ENCODE results near the gene EFEMP2. TPM values are rescaled to one million over a fixed set of nuclear protein-coding genes. Genes with fewer than 3 reads are reported as not detected.

The EFEMP2 gene
- total RNA-seq, 3 donors from 2014 or later: 1.0 to 2.9 (median 2.0) TPM

DNA sequence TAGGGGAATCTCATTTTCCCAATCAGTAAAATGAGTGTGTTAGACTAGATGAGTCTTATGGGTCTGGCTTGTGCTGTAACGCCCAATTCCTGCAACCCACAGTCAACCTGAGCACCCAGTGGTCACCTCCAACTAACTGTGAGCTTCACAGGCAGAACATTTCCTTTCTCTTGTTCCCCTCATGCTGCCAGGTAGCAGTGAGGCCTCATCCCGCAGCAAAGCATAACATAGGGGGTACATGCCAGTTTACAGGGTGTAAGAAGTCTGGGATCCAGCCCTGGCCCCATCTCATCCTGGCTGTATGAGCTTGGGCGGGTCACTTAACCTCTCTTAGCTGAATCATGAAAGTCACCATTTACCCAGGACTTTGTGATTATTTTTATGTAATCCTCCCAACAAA lies 3.7 kb downstream of the EFEMP2 start:
- H3K4me1 Mint-ChIP-seq (ENCODE audit: low read depth): peaks cover 18% of the 10 kb centered on the region
- H3K36me3 Mint-ChIP-seq (ENCODE audit: insufficient read depth): peaks cover 8% of the 10 kb centered on the region
- DNase-seq (no peak), ATAC-seq (no peak)
- no peaks in the 10 kb centered on the region for H3K9me3 Mint-ChIP-seq
- H3K4me3 Mint-ChIP-seq: no peak overlapping the region
- H3K27me3 Mint-ChIP-seq (ENCODE audit: low read depth): no peaks in the 10 kb centered on the region

GRCh38 chr11:65868076-65868667 lies 4.4 kb downstream of the EFEMP2 start:
- ATAC-seq (peak; percentile 30 to 36), DNase-seq (no peak)
- Mint-ChIP-seq H3K27me3 (ENCODE audit: low read depth) (no peaks in the 10 kb centered on the region), H3K4me1 (ENCODE audit: low read depth) (peaks cover 19% of the 10 kb centered on the region), H3K4me3 (no peak overlapping the region), H3K9me3 (no peaks in the 10 kb centered on the region), H3K36me3 (ENCODE audit: insufficient read depth) (peaks cover 11% of the 10 kb centered on the region)

DNA sequence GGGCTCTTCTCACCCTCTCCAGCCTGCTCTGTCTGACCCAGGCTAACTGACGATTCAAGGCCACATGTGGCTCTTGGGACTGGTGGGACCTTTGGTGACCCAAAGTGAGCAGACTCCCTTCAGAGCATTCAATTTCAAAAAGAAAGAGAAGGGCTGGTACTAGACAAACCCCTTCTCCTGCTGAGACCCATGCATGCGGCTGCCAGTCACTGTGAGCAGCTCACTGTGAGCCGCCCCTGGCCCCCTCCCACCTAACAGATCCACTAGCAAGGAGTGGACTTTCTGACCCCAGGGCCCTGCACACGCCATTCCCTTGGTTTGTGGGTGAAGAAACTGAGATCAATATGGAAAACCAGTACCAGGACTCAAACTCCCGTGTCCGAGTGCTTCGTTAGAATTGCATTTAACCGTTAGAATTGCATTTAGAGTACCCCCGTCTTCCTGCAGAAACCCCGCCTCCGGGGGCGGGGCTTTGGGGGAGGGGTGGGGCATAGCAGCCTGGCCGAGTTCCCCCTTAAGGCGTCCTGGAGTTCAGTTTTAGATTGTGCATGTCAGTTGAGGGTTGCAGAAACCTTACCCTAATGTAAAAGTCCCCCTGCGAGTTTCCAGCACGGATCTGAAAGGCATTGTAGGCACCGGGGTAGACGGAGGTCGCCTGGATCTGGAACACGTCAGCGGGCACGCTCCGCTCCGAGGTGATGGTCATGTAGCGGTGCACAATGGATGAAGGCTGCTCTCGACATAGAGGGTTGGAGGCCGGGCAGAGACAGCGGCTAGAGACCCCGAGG lies 5.1 kb downstream of the EFEMP2 start:
- no peak overlapping the region for H3K4me3 Mint-ChIP-seq
- ATAC-seq: no peak
- no peaks in the 10 kb centered on the region for H3K9me3 Mint-ChIP-seq
- no peak for DNase-seq
- H3K4me1 Mint-ChIP-seq (ENCODE audit: low read depth): peaks cover 21% of the 10 kb centered on the region
- H3K36me3 Mint-ChIP-seq (ENCODE audit: insufficient read depth): peaks cover 15% of the 10 kb centered on the region
- no peaks in the 10 kb centered on the region for H3K27me3 Mint-ChIP-seq (ENCODE audit: low read depth)

DNA sequence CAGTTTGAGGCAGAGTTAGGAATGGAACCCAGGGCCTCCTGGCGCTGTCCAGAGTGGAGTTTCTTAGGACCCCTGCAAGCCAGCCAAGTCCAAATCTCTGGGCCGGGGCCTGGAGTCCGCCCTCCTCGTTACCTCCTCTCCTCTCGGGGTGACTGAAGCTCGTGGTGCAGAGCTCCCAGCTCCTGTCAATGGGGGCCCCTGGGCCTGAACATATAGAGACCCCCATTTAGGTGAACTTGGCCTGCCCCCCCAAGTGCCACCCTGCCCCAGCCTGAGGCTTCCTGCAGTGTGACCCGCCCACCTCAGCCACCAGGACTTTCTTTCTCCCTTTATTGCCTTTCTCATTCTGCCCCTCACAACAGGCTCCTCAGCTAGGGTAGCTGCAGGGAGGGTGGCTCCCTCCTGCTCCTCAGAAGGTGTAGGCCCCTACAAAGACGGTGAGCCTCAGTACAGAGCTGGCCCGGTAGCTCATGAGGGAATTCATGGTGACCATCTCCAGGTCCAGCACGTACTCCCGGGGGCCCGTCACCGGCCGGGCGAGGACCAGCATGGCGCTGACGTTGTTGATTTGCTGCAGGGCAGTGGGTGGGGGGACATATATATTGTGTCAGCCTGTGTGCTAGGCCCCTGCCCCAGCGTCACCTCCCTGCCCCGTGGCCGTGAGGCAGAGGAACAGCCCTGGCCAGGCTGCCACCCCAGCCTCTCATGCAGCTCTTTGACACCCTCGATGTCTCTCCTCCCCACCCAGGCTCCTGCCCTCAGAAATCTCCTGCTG lies 5.9 kb downstream of the EFEMP2 start:
- no peak for ATAC-seq
- Mint-ChIP-seq H3K36me3 (ENCODE audit: insufficient read depth) (peaks cover 15% of the 10 kb centered on the region), H3K4me1 (ENCODE audit: low read depth) (peaks cover 24% of the 10 kb centered on the region), H3K9me3 (no peaks in the 10 kb centered on the region), H3K4me3 (no peak overlapping the region), H3K27me3 (ENCODE audit: low read depth) (no peaks in the 10 kb centered on the region)
- no peak for DNase-seq

DNA sequence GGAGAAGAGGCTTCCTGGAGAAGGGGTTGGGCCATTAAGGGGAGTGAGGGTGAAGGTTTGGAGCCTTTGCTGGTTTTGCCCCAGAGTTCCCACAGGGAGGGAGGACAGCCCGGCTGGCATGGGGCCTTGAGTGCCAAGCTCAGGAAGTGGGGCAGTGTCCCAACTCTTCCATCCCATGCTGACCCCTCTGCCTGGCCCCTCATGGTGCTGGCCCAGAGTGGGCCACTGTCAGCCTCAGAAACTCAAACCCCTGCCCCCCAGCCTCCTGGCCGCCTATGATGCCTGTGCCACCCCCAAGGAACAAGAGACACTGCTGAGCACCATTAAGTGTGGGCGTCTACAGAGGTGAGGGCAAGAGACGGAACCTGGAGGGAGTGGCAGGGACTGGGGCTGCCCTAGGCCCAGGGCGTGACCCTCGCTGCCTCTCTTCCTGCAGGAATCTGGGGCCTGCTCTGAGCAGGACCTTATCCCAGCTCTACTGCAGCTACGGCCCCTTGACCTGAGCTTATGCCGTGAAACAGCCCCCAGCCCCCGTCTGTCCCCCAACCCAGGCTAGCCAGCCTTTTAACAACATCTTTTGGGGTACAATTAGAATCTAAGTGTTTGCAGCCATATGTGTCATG lies 6.9 kb downstream of the EFEMP2 start:
- DNase-seq (no peak), ATAC-seq (no peak)
- Mint-ChIP-seq H3K36me3 (ENCODE audit: insufficient read depth) (peaks cover 15% of the 10 kb centered on the region), H3K9me3 (no peaks in the 10 kb centered on the region), H3K4me3 (no peak overlapping the region), H3K27me3 (ENCODE audit: low read depth) (no peaks in the 10 kb centered on the region), H3K4me1 (ENCODE audit: low read depth) (peaks cover 24% of the 10 kb centered on the region)

- Mint-ChIP-seq H3K36me3 (ENCODE audit: insufficient read depth) (peaks cover 15% of the 10 kb centered on the region), H3K9me3 (no peaks in the 10 kb centered on the region), H3K4me3 (no peak overlapping the region), H3K27me3 (ENCODE audit: low read depth) (no peaks in the 10 kb centered on the region), H3K4me1 (ENCODE audit: low read depth) (peaks cover 23% of the 10 kb centered on the region)
- DNase-seq (no peak), ATAC-seq (no peak)
Observed at GRCh38 chr11:65864706-65865471, 7.7 kb downstream of the EFEMP2 start.

DNA sequence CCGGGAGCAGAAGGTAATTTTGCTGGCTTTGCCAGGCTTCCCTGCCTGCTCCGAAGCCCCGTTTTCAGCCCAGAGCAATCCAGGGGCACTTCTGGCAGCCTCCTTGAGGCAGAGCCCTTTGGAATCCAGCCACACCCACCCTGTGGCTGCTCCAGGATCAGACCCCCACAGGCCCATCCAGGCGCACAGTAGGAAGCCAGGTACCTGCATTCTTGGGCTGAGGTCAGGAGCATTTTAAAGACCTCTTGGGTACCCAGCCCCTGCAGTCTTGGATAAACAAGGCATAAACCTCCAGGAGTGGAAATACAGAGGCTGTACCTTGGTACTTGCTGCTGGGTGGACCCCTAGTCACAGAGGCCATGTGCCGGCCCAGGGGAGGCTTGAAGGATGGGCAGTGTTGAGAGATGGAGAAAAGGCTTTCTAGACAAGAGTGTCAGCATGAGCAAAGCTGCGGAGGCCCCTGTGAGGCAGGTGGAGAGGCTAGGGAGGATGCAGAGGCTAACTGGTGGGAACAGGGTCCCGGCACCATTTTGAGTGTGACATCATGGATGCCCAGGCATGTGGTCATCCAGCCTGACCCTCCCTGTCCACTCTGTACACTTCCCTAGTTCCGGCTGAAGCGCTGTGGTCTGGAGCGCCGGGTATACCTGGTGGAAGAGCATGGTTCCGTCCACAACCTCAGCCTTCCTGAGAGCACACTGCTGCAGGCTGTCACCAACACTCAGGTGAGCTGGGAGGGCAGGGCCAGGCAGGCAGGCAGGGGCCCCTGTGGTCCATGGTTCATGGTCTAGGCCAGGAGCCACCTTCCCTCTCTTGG lies 8.5 kb downstream of the EFEMP2 start:
- Mint-ChIP-seq H3K4me1 (ENCODE audit: low read depth) (peaks cover 26% of the 10 kb centered on the region), H3K27me3 (ENCODE audit: low read depth) (no peaks in the 10 kb centered on the region), H3K4me3 (no peak overlapping the region), H3K9me3 (no peaks in the 10 kb centered on the region), H3K36me3 (ENCODE audit: insufficient read depth) (peaks cover 15% of the 10 kb centered on the region)
- DNase-seq (no peak), ATAC-seq (no peak)

- Mint-ChIP-seq H3K4me3 (peak overlapping the region; percentile 89), H3K36me3 (ENCODE audit: insufficient read depth) (peaks cover 15% of the 10 kb centered on the region), H3K4me1 (ENCODE audit: low read depth) (peaks cover 34% of the 10 kb centered on the region), H3K9me3 (no peaks in the 10 kb centered on the region), H3K27me3 (ENCODE audit: low read depth) (no peaks in the 10 kb centered on the region)
- DNase-seq (no peak), ATAC-seq (no peak)
Observed at GRCh38 chr11:65862941-65863888, 9.4 kb downstream of the EFEMP2 start.

DNA sequence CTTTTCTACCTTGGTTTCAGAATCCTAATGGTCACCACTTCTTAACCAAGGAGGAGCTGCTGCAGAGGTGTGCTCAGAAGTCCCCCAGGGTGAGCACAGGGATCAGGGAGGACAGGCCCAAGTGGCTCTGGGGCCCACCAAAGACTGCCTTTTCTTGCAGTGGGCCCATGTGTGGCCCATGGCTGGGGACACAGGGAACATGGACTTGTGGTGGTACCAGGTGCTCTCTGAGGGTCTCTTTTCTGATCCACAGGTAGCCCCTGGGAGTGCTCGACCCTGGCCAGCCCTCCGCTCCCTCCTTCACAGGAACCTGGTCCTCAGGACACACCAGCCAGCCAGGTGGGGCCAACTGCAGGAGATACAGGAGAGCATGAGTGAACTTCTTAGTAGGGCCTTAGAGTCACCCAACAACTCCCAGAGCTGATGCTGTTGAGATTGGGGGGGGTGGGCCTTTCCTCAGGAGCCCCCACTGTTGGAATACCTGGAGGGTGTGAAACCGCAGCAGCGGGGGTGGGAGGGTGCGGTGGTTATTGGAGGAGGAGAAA lies 10.3 kb downstream of the EFEMP2 start:
- ATAC-seq (no peak), DNase-seq (no peak)
- Mint-ChIP-seq H3K4me3 (peak overlapping the region; percentile 89), H3K36me3 (ENCODE audit: insufficient read depth) (peaks cover 13% of the 10 kb centered on the region), H3K27me3 (ENCODE audit: low read depth) (no peaks in the 10 kb centered on the region), H3K9me3 (no peaks in the 10 kb centered on the region), H3K4me1 (ENCODE audit: low read depth) (peaks cover 35% of the 10 kb centered on the region)

DNA sequence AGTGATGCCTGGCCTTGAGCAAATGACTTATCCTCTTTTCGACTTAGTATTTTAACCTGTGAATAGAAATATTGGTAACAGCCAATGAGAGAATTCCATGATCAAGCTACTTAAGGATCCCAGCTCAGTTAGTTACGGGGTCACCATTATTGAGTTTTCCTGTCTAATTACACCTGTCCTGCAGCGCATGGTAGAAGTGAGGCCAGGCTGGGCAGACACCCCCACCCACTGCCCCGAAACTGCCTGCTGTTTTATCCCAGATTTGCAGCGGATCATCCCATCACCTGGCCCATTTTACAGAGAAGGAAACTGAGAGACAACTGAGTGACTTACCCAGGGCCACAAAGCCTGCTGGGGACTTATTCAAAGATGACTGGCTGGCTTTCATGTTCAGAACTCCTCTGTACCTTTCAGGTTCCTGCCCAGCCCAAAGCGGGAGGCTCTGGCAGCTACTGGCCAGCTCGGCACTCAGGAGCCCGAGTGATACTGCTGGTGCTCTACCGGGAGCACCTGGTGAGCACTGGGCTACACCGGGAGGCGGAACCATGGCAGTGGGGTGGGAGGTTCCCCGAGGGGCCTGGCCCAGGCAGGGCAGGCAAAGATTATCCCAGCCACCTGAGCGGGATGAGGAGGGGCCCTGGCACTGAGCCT lies 10.9 kb downstream of the EFEMP2 start:
- DNase-seq (no peak), ATAC-seq (no peak)
- peaks cover 37% of the 10 kb centered on the region for H3K4me1 Mint-ChIP-seq (ENCODE audit: low read depth)
- H3K27me3 Mint-ChIP-seq (ENCODE audit: low read depth): no peaks in the 10 kb centered on the region
- no peaks in the 10 kb centered on the region for H3K9me3 Mint-ChIP-seq
- peak overlapping the region; percentile 89 for H3K4me3 Mint-ChIP-seq
- H3K36me3 Mint-ChIP-seq (ENCODE audit: insufficient read depth): peaks cover 13% of the 10 kb centered on the region

- H3K9me3 Mint-ChIP-seq: no peaks in the 10 kb centered on the region
- DNase-seq (no peak), ATAC-seq (no peak)
- peaks cover 18% of the 10 kb centered on the region for H3K36me3 Mint-ChIP-seq (ENCODE audit: insufficient read depth)
- H3K27me3 Mint-ChIP-seq (ENCODE audit: low read depth): no peaks in the 10 kb centered on the region
- H3K4me1 Mint-ChIP-seq (ENCODE audit: low read depth): peaks cover 43% of the 10 kb centered on the region
- H3K4me3 Mint-ChIP-seq: peak overlapping the region; percentile 89
Observed at GRCh38 chr11:65861165-65861505, 11.5 kb downstream of the EFEMP2 start.
